Measurements from ENCODE around the gene METTL25.

DNA sequence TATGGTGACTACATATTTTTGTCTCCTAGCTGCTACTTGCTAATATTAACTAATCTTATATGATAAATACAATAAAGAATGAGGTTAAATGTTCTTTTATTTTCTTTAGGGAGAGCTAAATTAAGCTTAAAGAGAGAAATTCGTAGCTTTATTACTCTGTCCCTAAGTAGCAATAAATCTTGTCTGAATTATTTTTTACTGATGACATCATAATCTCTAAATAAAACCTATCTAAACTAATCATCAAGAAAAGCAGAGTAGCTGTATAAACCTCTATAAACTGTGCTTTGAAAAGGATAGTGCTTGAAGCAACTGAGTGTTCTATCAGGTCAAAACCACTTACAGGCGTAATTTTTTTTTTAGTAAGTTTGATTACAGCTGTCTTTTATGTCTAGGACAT, 42.5 kb downstream of the METTL25 start:
- TF ChIP-seq CTCF (IDR thresholded peaks at IDR 0.05; ENCODE audit: low read depth, low read length) = no peak
- no peak for TF ChIP-seq EZH2phosphoT487 (IDR thresholded peaks at IDR 0.05; ENCODE audit: low read depth)

Measured in OCI-LY3 (cell line).